ENCODE measurements around the gene CYP27B1. TPM values are rescaled to one million over a fixed set of nuclear protein-coding genes. Genes with fewer than 3 reads are reported as not detected.

Gene CYP27B1
- total and polyA plus RNA-seq, 4 experiments from 2014 or later = 0.55 to 1.4 (median 0.78) TPM

DNA sequence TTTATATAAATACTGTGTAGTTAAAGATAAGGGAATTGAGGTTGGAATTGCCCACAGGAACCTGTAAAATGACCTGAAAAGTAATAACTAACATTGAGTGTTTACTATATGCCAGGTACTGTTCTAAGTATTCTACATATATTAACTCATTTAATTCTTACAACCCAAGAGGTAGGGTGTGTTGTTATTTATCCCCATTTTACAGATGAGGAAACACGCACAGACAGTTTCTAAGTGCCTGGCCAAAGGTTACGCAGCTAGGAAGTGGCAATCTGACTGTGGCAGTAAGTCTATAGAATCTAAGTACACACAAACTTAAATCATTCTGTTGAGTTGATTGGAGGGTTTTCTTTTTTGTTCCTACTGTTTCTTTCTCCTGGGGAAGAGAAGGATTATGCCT is 23.1 kb downstream of the CYP27B1 start:
- Mint-ChIP-seq H3K9me3 (peaks cover 0 to 2% (median 0%) of the 10 kb centered on the region in 8 donors), H3K4me1 (peaks cover 33 to 69% (median 51%) of the 10 kb centered on the region in 4 donors), H3K27ac (peak overlapping the region; percentile 88 to 99 (median 97)), H3K36me3 (peaks cover 16 to 44% of the 10 kb centered on the region in 2 donors), H3K27me3 (no peaks in the 10 kb centered on the region), H3K4me3 (peak overlapping the region in 7 of 8 donors; percentile 86 to 97 (median 94))
- no peak for DNase-seq
- ChIA-PET CTCF (ENCODE audit: partially characterized antibody) (interaction anchor here (1.1 to 6.3 kb wide), 4 partner anchors 10 to 159 kb away, joined by 3 to 51 read pairs (median 8); partner anchors contain the start of gene MARCHF9), POLR2A (ENCODE audit: partially characterized antibody) (interaction anchor here (0.7 to 2.3 kb wide), 11 partner anchors 8 to 267 kb away, joined by 3 to 17 read pairs (median 5); partner anchors contain the start of genes CDK4, EEF1AKMT3, MBD6 and METTL1)
- Histone ChIP-seq H3K4me1 (ENCODE audit: insufficient read depth, low read length) (peaks cover 61% of the 10 kb centered on the region), H3K27me3 (ENCODE audit: insufficient read depth, low read length) (no peaks in the 10 kb centered on the region), H3K4me3 (ENCODE audit: low read length in 2 of 2) (no peak overlapping the region), H3K27ac (ENCODE audit: low read depth, low read length) (peak overlapping the region; percentile 93), H3K36me3 (ENCODE audit: insufficient read depth, low read length) (peaks cover 17% of the 10 kb centered on the region), H3K9me3 (ENCODE audit: control insufficient read depth in 1 of 2, low read length in 2 of 2) (no peaks in the 10 kb centered on the region)
- intact Hi-C loops (cut with micrococcal nuclease) = loop anchor here (1.0 to 5.0 kb wide), 3 partner anchors 9 to 281 kb away; partner anchors contain the start of genes ARHGAP9 and CDK4

DNA sequence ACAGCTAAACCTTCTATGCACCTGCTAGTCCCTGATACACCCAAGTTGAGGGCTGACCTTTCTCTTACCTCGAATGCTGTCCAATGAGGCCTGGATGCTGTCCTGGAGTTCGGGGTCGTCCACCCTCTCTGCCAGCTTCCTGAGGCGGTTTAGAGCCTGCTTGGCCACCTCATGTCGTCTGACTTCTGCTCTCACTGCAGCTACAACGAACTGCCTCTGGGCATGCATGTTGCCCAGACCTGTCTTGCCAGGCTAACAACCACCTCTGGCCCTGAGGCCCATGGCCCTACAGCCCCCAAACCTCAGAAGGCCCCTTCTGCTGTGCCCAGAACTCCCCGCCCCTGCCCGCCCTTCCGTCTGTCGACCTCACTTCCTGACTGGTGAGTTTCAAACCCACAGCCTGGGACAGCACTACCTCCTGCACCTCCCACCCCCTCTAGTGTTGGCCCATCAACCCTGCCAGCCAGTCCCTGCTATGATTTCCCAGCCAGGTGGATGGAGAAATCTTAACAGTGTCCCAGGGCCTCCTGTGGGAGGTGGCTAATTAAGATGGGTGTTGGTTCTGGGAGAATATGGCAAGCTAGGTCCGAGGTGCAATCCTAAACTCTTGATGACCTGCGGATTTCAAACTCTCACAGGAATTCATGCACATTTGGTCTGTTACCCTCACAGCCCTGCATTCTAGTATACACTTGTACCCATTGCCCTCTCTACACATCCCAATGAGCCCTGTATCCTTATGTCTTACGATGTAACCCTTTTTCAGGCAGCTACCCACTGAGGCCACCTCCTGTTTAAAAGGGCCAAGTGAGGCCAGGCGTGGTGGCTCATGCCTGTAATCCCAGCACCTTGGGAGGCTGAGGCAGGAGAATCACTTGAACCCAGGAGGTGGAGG is 24.8 kb downstream of the CYP27B1 start:
- H3K36me3 ChIP-seq (ENCODE audit: insufficient read depth, low read length) = peaks cover 6% of the 10 kb centered on the region
- peak overlapping the region; percentile 87 to 98 (median 94) for H3K4me3 Mint-ChIP-seq
- peak; percentile 77 to 88 (median 83) for DNase-seq
- H3K4me1 ChIP-seq (ENCODE audit: insufficient read depth, low read length) = peaks cover 64% of the 10 kb centered on the region
- H3K27me3 ChIP-seq (ENCODE audit: insufficient read depth, low read length) = no peaks in the 10 kb centered on the region
- no peaks in the 10 kb centered on the region for H3K9me3 ChIP-seq (ENCODE audit: control insufficient read depth in 1 of 2, low read length in 2 of 2)
- peak overlapping the region; percentile 88 to 99 (median 97) for H3K27ac Mint-ChIP-seq
- ChIA-PET POLR2A (ENCODE audit: partially characterized antibody) (interaction anchor here (0.9 to 3.4 kb wide), 25 partner anchors 8 to 1096 kb away, joined by 3 to 34 read pairs (median 5); partner anchors contain the start of genes ARHGAP9, B4GALNT1, CDK4 and CYP27B1), CTCF (ENCODE audit: partially characterized antibody) (interaction anchor here (0.6 to 6.3 kb wide), 22 partner anchors 8 to 284 kb away, joined by 3 to 51 read pairs (median 5); partner anchors contain the start of genes B4GALNT1, CDK4, MARCHF9 and OS9)
- H3K9me3 Mint-ChIP-seq = peaks cover 0 to 2% (median 0%) of the 10 kb centered on the region in 8 donors
- H3K27me3 Mint-ChIP-seq = no peaks in the 10 kb centered on the region
- intact Hi-C loops (cut with micrococcal nuclease) = loop anchor here (1.0 to 5.0 kb wide), 8 partner anchors 13 to 280 kb away; partner anchors contain the start of genes ARHGAP9, B4GALNT1, DDIT3 and MARCHF9
- peaks cover 33 to 69% (median 50%) of the 10 kb centered on the region in 4 donors for H3K4me1 Mint-ChIP-seq
- H3K4me3 ChIP-seq (ENCODE audit: low read length in 2 of 2) = peak overlapping the region; percentile 7 to 96
- H3K27ac ChIP-seq (ENCODE audit: low read depth, low read length) = peak overlapping the region; percentile 92
- peaks cover 8 to 37% of the 10 kb centered on the region in 2 donors for H3K36me3 Mint-ChIP-seq

DNA sequence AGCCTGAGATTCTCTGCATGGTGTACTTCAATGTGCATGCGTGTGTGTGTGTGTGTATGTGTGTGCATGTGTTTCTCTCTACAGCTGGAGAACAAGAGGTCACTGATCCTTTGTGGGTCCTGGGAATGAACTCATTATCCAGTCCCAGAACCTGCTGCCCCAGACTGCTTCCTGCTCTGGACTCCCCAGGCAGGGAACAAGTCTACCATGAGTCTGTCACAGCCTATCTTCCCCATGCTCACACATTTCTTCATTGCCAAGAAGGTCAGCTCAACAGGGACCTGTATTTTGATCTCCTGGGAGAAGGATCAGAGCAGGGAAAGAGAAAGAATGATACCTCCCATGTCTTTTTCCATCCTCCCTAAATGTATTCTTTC is 25.5 kb downstream of the CYP27B1 start:
- POLR2A ChIA-PET (ENCODE audit: partially characterized antibody) = interaction anchor here (0.9 to 3.4 kb wide), 27 partner anchors 9 to 1095 kb away, joined by 3 to 34 read pairs (median 5); partner anchors contain the start of genes ARHGAP9, B4GALNT1, CDK4 and CYP27B1
- Mint-ChIP-seq H3K4me1 (peaks cover 36 to 72% (median 55%) of the 10 kb centered on the region in 4 donors), H3K27me3 (no peaks in the 10 kb centered on the region), H3K9me3 (peaks cover 0 to 2% (median 0%) of the 10 kb centered on the region in 8 donors), H3K36me3 (peaks cover 10 to 37% of the 10 kb centered on the region in 2 donors), H3K27ac (peak overlapping the region; percentile 88 to 99 (median 97)), H3K4me3 (peak overlapping the region; percentile 87 to 98 (median 94))
- no peaks in the 10 kb centered on the region for H3K9me3 ChIP-seq (ENCODE audit: control insufficient read depth in 1 of 2, low read length in 2 of 2)
- peaks cover 71% of the 10 kb centered on the region for H3K4me1 ChIP-seq (ENCODE audit: insufficient read depth, low read length)
- H3K27ac ChIP-seq (ENCODE audit: low read depth, low read length) = peak overlapping the region; percentile 92
- H3K36me3 ChIP-seq (ENCODE audit: insufficient read depth, low read length) = peaks cover 7% of the 10 kb centered on the region
- DNase-seq = no peak
- no peaks in the 10 kb centered on the region for H3K27me3 ChIP-seq (ENCODE audit: insufficient read depth, low read length)
- intact Hi-C loops (cut with micrococcal nuclease) = loop anchor here (1.0 to 5.0 kb wide), 5 partner anchors 13 to 279 kb away; partner anchors contain the start of genes ARHGAP9, DDIT3 and MARCHF9
- peak overlapping the region; percentile 7 to 96 for H3K4me3 ChIP-seq (ENCODE audit: low read length in 2 of 2)
- CTCF ChIA-PET (ENCODE audit: partially characterized antibody) = interaction anchor here (0.7 to 6.3 kb wide), 21 partner anchors 9 to 283 kb away, joined by 3 to 51 read pairs (median 5); partner anchors contain the start of genes B4GALNT1, CDK4, MARCHF9 and OS9

DNA sequence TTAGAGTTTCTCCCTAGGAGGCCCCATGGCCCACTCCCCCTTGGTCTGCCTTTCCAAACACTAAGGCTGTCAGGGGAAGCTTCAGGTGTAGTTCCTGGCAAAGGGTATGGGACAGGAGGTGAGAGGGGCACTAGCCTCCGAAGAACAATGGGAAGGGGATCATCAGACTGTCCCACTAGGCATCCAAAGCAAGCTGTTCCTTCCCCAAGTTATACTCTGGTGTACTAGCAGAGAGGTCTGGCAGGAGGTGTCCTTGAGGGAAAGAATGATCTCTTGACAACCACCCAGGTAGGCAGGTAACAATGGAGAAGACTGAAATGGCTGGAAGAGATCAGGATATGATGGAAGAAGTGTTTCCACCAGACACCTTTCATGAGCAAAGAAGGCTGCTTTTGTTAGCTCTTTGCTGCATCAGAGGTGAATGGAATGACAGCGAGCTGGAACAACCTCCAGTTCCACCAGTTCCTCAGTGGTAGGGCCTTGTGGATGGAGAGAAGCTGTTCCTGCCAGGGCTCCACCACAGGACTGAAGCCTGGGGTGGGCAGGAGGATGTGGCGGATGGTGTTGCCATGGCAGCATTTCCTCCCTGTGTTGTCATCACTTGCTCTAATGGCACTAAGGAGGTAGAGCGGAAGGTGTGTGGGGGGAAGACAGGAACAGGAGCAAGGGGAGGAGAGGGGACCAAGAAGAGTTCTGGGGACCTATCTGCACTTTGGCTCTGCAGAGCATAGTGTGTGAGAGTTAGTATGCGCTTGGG is 26.0 kb downstream of the CYP27B1 start:
- Histone ChIP-seq H3K27ac (ENCODE audit: low read depth, low read length) (peak overlapping the region; percentile 92), H3K27me3 (ENCODE audit: insufficient read depth, low read length) (no peaks in the 10 kb centered on the region), H3K36me3 (ENCODE audit: insufficient read depth, low read length) (peaks cover 10% of the 10 kb centered on the region), H3K4me1 (ENCODE audit: insufficient read depth, low read length) (peaks cover 67% of the 10 kb centered on the region), H3K4me3 (ENCODE audit: low read length in 2 of 2) (peak overlapping the region; percentile 7 to 96), H3K9me3 (ENCODE audit: control insufficient read depth in 1 of 2, low read length in 2 of 2) (no peaks in the 10 kb centered on the region)
- H3K4me3 Mint-ChIP-seq = peak overlapping the region; percentile 87 to 98 (median 94)
- peak overlapping the region; percentile 88 to 99 (median 97) for H3K27ac Mint-ChIP-seq
- H3K27me3 Mint-ChIP-seq = no peaks in the 10 kb centered on the region
- ChIA-PET CTCF (ENCODE audit: partially characterized antibody) (interaction anchor here (0.7 to 6.3 kb wide), 21 partner anchors 8 to 282 kb away, joined by 3 to 51 read pairs (median 5); partner anchors contain the start of genes B4GALNT1, CDK4, MARCHF9 and OS9), POLR2A (ENCODE audit: partially characterized antibody) (interaction anchor here (0.6 to 3.4 kb wide), 28 partner anchors 9 to 1094 kb away, joined by 3 to 34 read pairs (median 5); partner anchors contain the start of genes ARHGAP9, B4GALNT1, CDK4 and CYP27B1)
- H3K36me3 Mint-ChIP-seq = peaks cover 12 to 35% of the 10 kb centered on the region in 2 donors
- DNase-seq = peak; percentile 87 to 94 (median 89)
- intact Hi-C loops (cut with micrococcal nuclease) = loop anchor here (1.0 to 5.0 kb wide), 5 partner anchors 14 to 279 kb away; partner anchors contain the start of genes ARHGAP9, DDIT3 and MARCHF9
- H3K4me1 Mint-ChIP-seq = peaks cover 31 to 69% (median 51%) of the 10 kb centered on the region in 4 donors
- H3K9me3 Mint-ChIP-seq = peaks cover 0 to 3% (median 0%) of the 10 kb centered on the region in 8 donors

DNA sequence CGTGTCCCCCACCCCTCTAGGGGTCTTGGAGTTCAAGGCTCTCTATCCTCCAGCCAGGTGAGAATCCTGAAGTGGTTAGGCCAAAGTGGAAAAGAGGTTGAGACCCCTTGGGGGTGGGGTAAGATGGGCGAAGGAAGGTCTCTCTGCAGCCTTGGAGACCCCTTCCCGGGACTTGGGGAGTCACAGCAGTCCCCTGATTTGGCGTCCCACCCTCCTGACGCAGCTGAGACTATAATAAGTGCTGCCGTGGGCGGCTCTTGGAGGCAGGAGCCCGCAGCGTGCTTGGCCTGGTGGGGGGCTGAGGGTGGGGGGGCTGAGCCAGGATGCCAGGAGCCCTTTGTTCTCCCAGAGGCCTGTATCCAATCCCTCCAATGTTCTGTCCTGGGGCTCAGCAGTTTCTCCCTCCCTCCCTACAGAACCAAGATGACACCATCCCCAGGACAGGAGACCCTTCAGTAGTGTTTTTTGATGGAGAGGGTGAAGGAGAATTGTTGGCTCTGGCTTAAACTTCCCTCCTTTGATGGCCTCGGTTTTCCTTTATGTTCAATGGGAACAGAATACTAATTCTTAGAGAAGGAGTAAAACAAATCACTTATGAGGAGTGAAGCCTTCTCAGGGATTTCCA is 26.9 kb downstream of the CYP27B1 start:
- Histone ChIP-seq H3K4me1 (ENCODE audit: insufficient read depth, low read length) (peaks cover 60% of the 10 kb centered on the region), H3K36me3 (ENCODE audit: insufficient read depth, low read length) (peaks cover 15% of the 10 kb centered on the region), H3K27me3 (ENCODE audit: insufficient read depth, low read length) (no peaks in the 10 kb centered on the region), H3K27ac (ENCODE audit: low read depth, low read length) (peak overlapping the region; percentile 92), H3K9me3 (ENCODE audit: control insufficient read depth in 1 of 2, low read length in 2 of 2) (no peaks in the 10 kb centered on the region), H3K4me3 (ENCODE audit: low read length in 2 of 2) (peak overlapping the region; percentile 7 to 96)
- Mint-ChIP-seq H3K4me3 (peak overlapping the region; percentile 17 to 98 (median 82)), H3K36me3 (peaks cover 14 to 40% of the 10 kb centered on the region in 2 donors), H3K4me1 (peaks cover 29 to 64% (median 48%) of the 10 kb centered on the region in 4 donors), H3K27ac (peak overlapping the region; percentile 88 to 99 (median 93)), H3K9me3 (peaks cover 0 to 3% (median 0%) of the 10 kb centered on the region in 8 donors), H3K27me3 (no peaks in the 10 kb centered on the region)
- no peak for DNase-seq
- ChIA-PET POLR2A (ENCODE audit: partially characterized antibody) (interaction anchor here (1.8 to 3.4 kb wide), 7 partner anchors 11 to 46 kb away, joined by 5 to 32 read pairs (median 16); partner anchors contain the start of genes CDK4 and OS9), CTCF (ENCODE audit: partially characterized antibody) (interaction anchor here (1.0 to 6.3 kb wide), 6 partner anchors 14 to 281 kb away, joined by 3 to 51 read pairs (median 8); partner anchors contain the start of gene MARCHF9)
- intact Hi-C loops (cut with micrococcal nuclease) = loop anchor here (2.0 to 5.0 kb wide), 4 partner anchors 15 to 278 kb away; partner anchors contain the start of genes ARHGAP9, DDIT3 and MARCHF9

All from CD4-positive, alpha-beta memory T cell (primary cell).